Activated CD4-positive, alpha-beta T cell treated with anti-CD3 and anti-CD28 coated beads for 36 hours (primary cell): Measurements from ENCODE around the gene KLHL18. TPM values are rescaled to one million over a fixed set of nuclear protein-coding genes. Genes with fewer than 3 reads are reported as not detected.
"Not testable (repeated sequence)": the region's sequence is repeated elsewhere in the genome, so short reads cannot be mapped to it uniquely, and the experiment has no call there.

Experiments used
- ATAC-seq: fragments of 200-7000 bp; cut with Tn5 transposase; one replicate; pipeline ENCODE4 v1.10.0; 2021; ENCODE audit warnings: mild to moderate bottlenecking, moderate library complexity
- CTCF ChIA-PET: fragments of 350-600 bp; sonication (Branson Sonifier 250); formaldehyde crosslinking; loops from one replicate; lab custom pipeline; 2021; ENCODE audit warnings: antibody characterized with exemption; lab: Charles Lee
- POLR2A ChIA-PET: fragments of 350-600 bp; sonication (Branson Sonifier 250); formaldehyde crosslinking; loops from one replicate; lab custom pipeline; 2021; ENCODE audit warnings: antibody characterized with exemption, inconsistent platforms; lab: Charles Lee
- DNase-seq: peaks from one replicate; pipeline ENCODE4 v3.0.0-alpha.2; 2020
- H3K27ac Mint-ChIP-seq: one replicate; pipeline ENCODE4 v1.8.0; 2021; ENCODE audit warnings: mixed read lengths
- H3K27me3 Mint-ChIP-seq: one replicate; pipeline ENCODE4 v1.8.0; 2021; ENCODE audit warnings: mixed read lengths
- H3K36me3 Mint-ChIP-seq: one replicate; pipeline ENCODE4 v1.8.0; 2021; ENCODE audit warnings: low read depth, mixed read lengths
- H3K4me1 Mint-ChIP-seq: one replicate; pipeline ENCODE4 v1.8.0; 2021; ENCODE audit warnings: mixed read lengths
- H3K4me3 Mint-ChIP-seq: one replicate; pipeline ENCODE4 v1.8.0; 2021; ENCODE audit warnings: mild to moderate bottlenecking, moderate library complexity, mixed read lengths
- H3K9me3 Mint-ChIP-seq: one replicate; pipeline ENCODE4 v1.8.0; 2021; ENCODE audit warnings: low read depth, mixed read lengths
- intact Hi-C, 2 experiments: fragments of 100-400 bp; cut with DNase I in 1 of 2; cut with micrococcal nuclease in 1 of 2; formaldehyde crosslinking; loops; one replicate each; pipeline versions ENCODE4 v1.14.2 to v1.15.1; 2022 to 2024; cut with DNase I, micrococcal nuclease
- total RNA-seq, 2 experiments: library from RNA; stranded (reverse); gene quantifications; one replicate each; pipeline ENCODE4 v1.2.3, GENCODE V29; 2021

KLHL18 gene
- total RNA-seq, 2 experiments from 2014 or later = 19.0 to 22.4 TPM

GRCh38 chr3:47280519-47280918, 2.2 kb upstream of the KLHL18 start:
- Mint-ChIP-seq H3K9me3 (no peaks in the 10 kb centered on the region), H3K4me1 (peaks cover 19% of the 10 kb centered on the region), H3K36me3 (peaks cover 6% of the 10 kb centered on the region), H3K4me3 (no peak overlapping the region), H3K27me3 (no peaks in the 10 kb centered on the region), H3K27ac (no peak overlapping the region)
- POLR2A ChIA-PET = no interaction called here
- no peak for ATAC-seq
- CTCF ChIA-PET = no interaction called here
- intact Hi-C loops = loop anchor here (2.0 to 5.0 kb wide), 4 partner anchors 42 to 1812 kb away; partner anchors contain the start of gene QRICH1 (in 1 of the 2)
- no peak for DNase-seq

GRCh38 chr3:47283193-47283537, 421 bp downstream of the KLHL18 start:
- Mint-ChIP-seq H3K4me3 (peak overlapping the region; percentile 95), H3K36me3 (peaks cover 17% of the 10 kb centered on the region), H3K9me3 (no peaks in the 10 kb centered on the region), H3K27me3 (no peaks in the 10 kb centered on the region), H3K4me1 (peaks cover 31% of the 10 kb centered on the region), H3K27ac (peak overlapping the region; percentile 99)
- peak; percentile 8 for ATAC-seq
- POLR2A ChIA-PET = interaction anchor here (1.1 to 1.8 kb wide), 2 partner anchors 97 to 118 kb away, joined by 4 to 6 read pairs; no protein-coding TSS in a partner anchor
- peak; percentile 49 for DNase-seq
- CTCF ChIA-PET = interaction anchor here (2.0 kb wide), 2 partner anchors 10 to 118 kb away, joined by 6 to 7 read pairs; partner anchors contain the start of gene SETD2
- intact Hi-C loops = loop anchor here (1.0 to 5.0 kb wide), 6 partner anchors 39 to 1809 kb away; partner anchors contain the start of genes QRICH1 (in 1 of the 2) and SCAP (in 1 of the 2)

GRCh38 chr3:47283591-47284364, 1.0 kb downstream of the KLHL18 start:
- intact Hi-C loops = loop anchor here (1.0 to 5.0 kb wide), 6 partner anchors 39 to 1809 kb away; partner anchors contain the start of genes QRICH1 (in 1 of the 2) and SCAP (in 1 of the 2)
- peaks cover 18% of the 10 kb centered on the region for H3K36me3 Mint-ChIP-seq

GRCh38 chr3:47288966-47289910, 6.5 kb downstream of the KLHL18 start:
- intact Hi-C loops = loop anchor here in 1 of 2 experiments (5.0 kb wide), 1 partner anchor 1477 kb away; no protein-coding TSS in a partner anchor
- ATAC-seq (no peak), DNase-seq (no peak)
- Mint-ChIP-seq H3K27ac (no peak overlapping the region), H3K27me3 (no peaks in the 10 kb centered on the region), H3K9me3 (no peaks in the 10 kb centered on the region), H3K4me3 (no peak overlapping the region), H3K4me1 (peaks cover 31% of the 10 kb centered on the region), H3K36me3 (peaks cover 37% of the 10 kb centered on the region)
- CTCF ChIA-PET = interaction anchor here (1.1 kb wide), 1 partner anchor 14 kb away, joined by 3 read pairs; no protein-coding TSS in a partner anchor
- POLR2A ChIA-PET = interaction anchor here (0.6 kb wide), 1 partner anchor 45 kb away, joined by 3 read pairs; no protein-coding TSS in a partner anchor

More at GRCh38 chr3:47283591-47284364, 1.0 kb downstream of the KLHL18 start:
- ATAC-seq (peak; percentile 10), DNase-seq (peak; percentile 63)
- Mint-ChIP-seq H3K27ac (peak overlapping the region; percentile 99), H3K9me3 (no peaks in the 10 kb centered on the region), H3K4me1 (peaks cover 31% of the 10 kb centered on the region), H3K27me3 (no peaks in the 10 kb centered on the region), H3K4me3 (peak overlapping the region; percentile 95)
- CTCF ChIA-PET = no interaction called here
- POLR2A ChIA-PET = interaction anchor here (1.8 kb wide), 1 partner anchor 96 kb away, joined by 6 read pairs; no protein-coding TSS in a partner anchor

- CTCF ChIA-PET = interaction anchor here (0.6 to 0.8 kb wide), 2 partner anchors 127 to 247 kb away, joined by 3 read pairs; no protein-coding TSS in a partner anchor
- POLR2A ChIA-PET = no interaction called here
- no peak overlapping the region for H3K27ac Mint-ChIP-seq
These were observed 8.5 kb downstream of the KLHL18 start for GRCh38 chr3:47291158-47291753.

GRCh38 chr3:47291754-47292420, 9.1 kb downstream of the KLHL18 start:
- H3K27me3 Mint-ChIP-seq, H3K9me3 Mint-ChIP-seq, ATAC-seq, H3K27ac Mint-ChIP-seq, DNase-seq, H3K4me3 Mint-ChIP-seq, intact Hi-C loops, POLR2A ChIA-PET: not testable (repeated sequence)
- Mint-ChIP-seq H3K36me3 (peaks cover 30% of the 10 kb centered on the region), H3K4me1 (peaks cover 29% of the 10 kb centered on the region)
- CTCF ChIA-PET = interaction anchor here (0.8 kb wide), 1 partner anchor 248 kb away, joined by 3 read pairs; no protein-coding TSS in a partner anchor

More at GRCh38 chr3:47291158-47291753, 8.5 kb downstream of the KLHL18 start:
- peaks cover 33% of the 10 kb centered on the region for H3K36me3 Mint-ChIP-seq
- DNase-seq (no peak), ATAC-seq (no peak)
- no peak overlapping the region for H3K4me3 Mint-ChIP-seq
- H3K4me1 Mint-ChIP-seq = peaks cover 30% of the 10 kb centered on the region
- no peaks in the 10 kb centered on the region for H3K27me3 Mint-ChIP-seq
- intact Hi-C loops = no loop called here
- no peaks in the 10 kb centered on the region for H3K9me3 Mint-ChIP-seq

- ChIA-PET POLR2A (no interaction called here), CTCF (interaction anchor here (0.8 to 1.3 kb wide), 4 partner anchors 9 to 30 kb away, joined by 3 to 6 read pairs (median 4); partner anchors contain the start of genes KIF9 and KLHL18)
- Mint-ChIP-seq H3K4me3 (no peak overlapping the region), H3K9me3 (no peaks in the 10 kb centered on the region), H3K4me1 (peaks cover 35% of the 10 kb centered on the region), H3K27me3 (no peaks in the 10 kb centered on the region), H3K27ac (no peak overlapping the region), H3K36me3 (peaks cover 29% of the 10 kb centered on the region)
- DNase-seq = no peak
- intact Hi-C loops = no loop called here
- no peak for ATAC-seq
These were observed 11.1 kb downstream of the KLHL18 start for GRCh38 chr3:47293822-47294221.

- Mint-ChIP-seq H3K36me3 (peaks cover 25% of the 10 kb centered on the region), H3K4me3 (no peak overlapping the region), H3K9me3 (no peaks in the 10 kb centered on the region), H3K4me1 (peaks cover 38% of the 10 kb centered on the region), H3K27ac (no peak overlapping the region), H3K27me3 (no peaks in the 10 kb centered on the region)
- DNase-seq (no peak), ATAC-seq (no peak)
- intact Hi-C loops = no loop called here
- POLR2A ChIA-PET = no interaction called here
- CTCF ChIA-PET = interaction anchor here (0.8 kb wide), 1 partner anchor 9 kb away, joined by 3 read pairs; no protein-coding TSS in a partner anchor
These were observed 11.6 kb downstream of the KLHL18 start for GRCh38 chr3:47294392-47294791.

GRCh38 chr3:47295322-47295721, 12.6 kb downstream of the KLHL18 start:
- DNase-seq (no peak), ATAC-seq (no peak)
- Mint-ChIP-seq H3K4me3 (no peak overlapping the region), H3K27ac (no peak overlapping the region), H3K27me3 (no peaks in the 10 kb centered on the region), H3K9me3 (no peaks in the 10 kb centered on the region), H3K4me1 (peaks cover 41% of the 10 kb centered on the region), H3K36me3 (peaks cover 19% of the 10 kb centered on the region)
- intact Hi-C loops = no loop called here
- ChIA-PET POLR2A (no interaction called here), CTCF (interaction anchor here (0.7 kb wide), 2 partner anchors 483 to 875 kb away, joined by 3 read pairs; no protein-coding TSS in a partner anchor)

GRCh38 chr3:47295976-47296375, 13.2 kb downstream of the KLHL18 start:
- ATAC-seq (no peak), DNase-seq (no peak)
- Mint-ChIP-seq H3K4me3 (no peak overlapping the region), H3K9me3 (no peaks in the 10 kb centered on the region), H3K4me1 (peaks cover 41% of the 10 kb centered on the region), H3K27ac (peak overlapping the region; percentile 26), H3K36me3 (peaks cover 14% of the 10 kb centered on the region), H3K27me3 (no peaks in the 10 kb centered on the region)
- CTCF ChIA-PET = interaction anchor here (0.7 kb wide), 1 partner anchor 483 kb away, joined by 3 read pairs; no protein-coding TSS in a partner anchor
- intact Hi-C loops = no loop called here
- POLR2A ChIA-PET = no interaction called here
